ENCODE results near the gene LRRC4C.

- no peak for TF ChIP-seq PREB (CRISPR knock-in tag; IDR thresholded peaks at IDR 0.05; ENCODE audit: borderline replicate concordance)
- TF ChIP-seq, protein P1, sequence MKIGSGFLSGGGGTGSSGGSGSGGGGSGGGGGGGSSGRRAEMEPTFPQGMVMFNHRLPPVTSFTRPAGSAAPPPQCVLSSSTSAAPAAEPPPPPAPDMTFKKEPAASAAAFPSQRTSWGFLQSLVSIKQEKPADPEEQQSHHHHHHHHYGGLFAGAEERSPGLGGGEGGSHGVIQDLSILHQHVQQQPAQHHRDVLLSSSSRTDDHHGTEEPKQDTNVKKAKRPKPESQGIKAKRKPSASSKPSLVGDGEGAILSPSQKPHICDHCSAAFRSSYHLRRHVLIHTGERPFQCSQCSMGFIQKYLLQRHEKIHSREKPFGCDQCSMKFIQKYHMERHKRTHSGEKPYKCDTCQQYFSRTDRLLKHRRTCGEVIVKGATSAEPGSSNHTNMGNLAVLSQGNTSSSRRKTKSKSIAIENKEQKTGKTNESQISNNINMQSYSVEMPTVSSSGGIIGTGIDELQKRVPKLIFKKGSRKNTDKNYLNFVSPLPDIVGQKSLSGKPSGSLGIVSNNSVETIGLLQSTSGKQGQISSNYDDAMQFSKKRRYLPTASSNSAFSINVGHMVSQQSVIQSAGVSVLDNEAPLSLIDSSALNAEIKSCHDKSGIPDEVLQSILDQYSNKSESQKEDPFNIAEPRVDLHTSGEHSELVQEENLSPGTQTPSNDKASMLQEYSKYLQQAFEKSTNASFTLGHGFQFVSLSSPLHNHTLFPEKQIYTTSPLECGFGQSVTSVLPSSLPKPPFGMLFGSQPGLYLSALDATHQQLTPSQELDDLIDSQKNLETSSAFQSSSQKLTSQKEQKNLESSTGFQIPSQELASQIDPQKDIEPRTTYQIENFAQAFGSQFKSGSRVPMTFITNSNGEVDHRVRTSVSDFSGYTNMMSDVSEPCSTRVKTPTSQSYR (CRISPR knock-in tag; IDR thresholded peaks at IDR 0.05) = no peak
- no peak for TF ChIP-seq NR3C1 (CRISPR knock-in tag; conservative IDR thresholded peaks at IDR 0.05; ENCODE audit: low read depth)
- TF ChIP-seq CTCF (IDR thresholded peaks at IDR 0.05) = no peak
- TF ChIP-seq GRHL2 (CRISPR knock-in tag; IDR thresholded peaks at IDR 0.05; ENCODE audit: insufficient replicate concordance, severe bottlenecking) = no peak
- TF ChIP-seq E2F5 (CRISPR knock-in tag; IDR thresholded peaks at IDR 0.05) = no peak
- TF ChIP-seq ZSCAN18 (CRISPR knock-in tag; IDR thresholded peaks at IDR 0.05) = no peak
- TF ChIP-seq, protein P2, sequence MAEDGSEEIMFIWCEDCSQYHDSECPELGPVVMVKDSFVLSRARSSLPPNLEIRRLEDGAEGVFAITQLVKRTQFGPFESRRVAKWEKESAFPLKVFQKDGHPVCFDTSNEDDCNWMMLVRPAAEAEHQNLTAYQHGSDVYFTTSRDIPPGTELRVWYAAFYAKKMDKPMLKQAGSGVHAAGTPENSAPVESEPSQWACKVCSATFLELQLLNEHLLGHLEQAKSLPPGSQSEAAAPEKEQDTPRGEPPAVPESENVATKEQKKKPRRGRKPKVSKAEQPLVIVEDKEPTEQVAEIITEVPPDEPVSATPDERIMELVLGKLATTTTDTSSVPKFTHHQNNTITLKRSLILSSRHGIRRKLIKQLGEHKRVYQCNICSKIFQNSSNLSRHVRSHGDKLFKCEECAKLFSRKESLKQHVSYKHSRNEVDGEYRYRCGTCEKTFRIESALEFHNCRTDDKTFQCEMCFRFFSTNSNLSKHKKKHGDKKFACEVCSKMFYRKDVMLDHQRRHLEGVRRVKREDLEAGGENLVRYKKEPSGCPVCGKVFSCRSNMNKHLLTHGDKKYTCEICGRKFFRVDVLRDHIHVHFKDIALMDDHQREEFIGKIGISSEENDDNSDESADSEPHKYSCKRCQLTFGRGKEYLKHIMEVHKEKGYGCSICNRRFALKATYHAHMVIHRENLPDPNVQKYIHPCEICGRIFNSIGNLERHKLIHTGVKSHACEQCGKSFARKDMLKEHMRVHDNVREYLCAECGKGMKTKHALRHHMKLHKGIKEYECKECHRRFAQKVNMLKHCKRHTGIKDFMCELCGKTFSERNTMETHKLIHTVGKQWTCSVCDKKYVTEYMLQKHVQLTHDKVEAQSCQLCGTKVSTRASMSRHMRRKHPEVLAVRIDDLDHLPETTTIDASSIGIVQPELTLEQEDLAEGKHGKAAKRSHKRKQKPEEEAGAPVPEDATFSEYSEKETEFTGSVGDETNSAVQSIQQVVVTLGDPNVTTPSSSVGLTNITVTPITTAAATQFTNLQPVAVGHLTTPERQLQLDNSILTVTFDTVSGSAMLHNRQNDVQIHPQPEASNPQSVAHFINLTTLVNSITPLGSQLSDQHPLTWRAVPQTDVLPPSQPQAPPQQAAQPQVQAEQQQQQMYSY (CRISPR knock-in tag; IDR thresholded peaks at IDR 0.05) = no peak
- TF ChIP-seq E2F1 (CRISPR knock-in tag; IDR thresholded peaks at IDR 0.05) = no peak
Observed at GRCh38 chr11:40119661-40120060, 1339.8 kb downstream of the LRRC4C start.
